HG02840 (cell line): ENCODE data around the gene FAM117B.
"Not testable (repeated sequence)": the region's sequence is repeated elsewhere in the genome, so short reads cannot be mapped to it uniquely, and the experiment has no call there.

ENCODE experiments used
- ATAC-seq: cut with Tn5 transposase; IDR thresholded peaks from one replicate; pipeline ENCODE4 v1.9.1; 2021; ENCODE audit warnings: mild to moderate bottlenecking, moderate library complexity, moderate number of reproducible peaks; ENCODE audit not compliant: unreplicated experiment, low FRiP score

The FAM117B gene

GRCh38 chr2:202790676-202791075, 155.9 kb downstream of the FAM117B start:
- no peak for ATAC-seq

GRCh38 chr2:202797944-202798343, 163.2 kb downstream of the FAM117B start:
- ATAC-seq = no peak

- not testable (repeated sequence) for ATAC-seq
Measured at GRCh38 chr2:202805911-202806310, 171.1 kb downstream of the FAM117B start.

- not testable (repeated sequence) for ATAC-seq
Measured at GRCh38 chr2:202807431-202808138, 172.8 kb downstream of the FAM117B start.

- ATAC-seq = no peak
Measured at GRCh38 chr2:202808754-202809153, 174.0 kb downstream of the FAM117B start.

DNA sequence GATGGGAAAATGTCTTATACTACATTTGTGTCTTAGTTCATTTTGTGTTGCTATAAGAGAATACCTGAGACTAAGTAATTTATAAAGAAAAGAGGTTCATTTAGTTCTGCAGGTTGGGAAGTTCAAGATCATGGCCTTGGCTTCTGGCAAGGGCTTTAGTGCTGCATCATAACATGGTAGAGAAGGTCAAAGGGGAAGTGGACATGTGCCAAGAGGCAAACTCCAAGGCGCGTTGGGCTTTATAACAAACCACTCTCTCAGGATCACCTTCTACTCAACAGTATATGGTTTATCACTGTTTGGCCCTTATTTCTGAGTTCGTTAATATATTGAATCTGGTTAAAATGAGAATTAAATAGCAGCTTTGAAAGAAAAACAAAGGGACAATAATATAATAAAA, 178.6 kb downstream of the FAM117B start:
- ATAC-seq = no peak

DNA sequence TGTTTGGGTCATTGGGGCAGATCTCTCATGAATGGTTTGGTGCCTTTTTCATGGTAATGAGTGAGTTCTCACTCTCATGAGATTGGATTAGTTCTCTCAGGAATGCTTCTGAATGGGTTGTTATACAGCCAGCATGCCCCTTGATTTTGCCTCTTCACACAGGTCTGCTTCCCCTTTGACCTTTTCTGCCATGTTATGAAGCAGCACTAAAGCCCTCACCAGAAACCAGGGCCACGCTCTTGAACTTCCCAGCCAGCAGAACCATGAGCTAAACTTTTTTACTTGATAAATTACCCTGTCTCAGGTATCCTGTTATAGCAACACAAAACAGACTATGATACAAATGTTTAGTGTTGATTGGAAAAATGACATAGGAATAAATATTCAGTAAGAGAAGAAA, 179.5 kb downstream of the FAM117B start:
- no peak for ATAC-seq

DNA sequence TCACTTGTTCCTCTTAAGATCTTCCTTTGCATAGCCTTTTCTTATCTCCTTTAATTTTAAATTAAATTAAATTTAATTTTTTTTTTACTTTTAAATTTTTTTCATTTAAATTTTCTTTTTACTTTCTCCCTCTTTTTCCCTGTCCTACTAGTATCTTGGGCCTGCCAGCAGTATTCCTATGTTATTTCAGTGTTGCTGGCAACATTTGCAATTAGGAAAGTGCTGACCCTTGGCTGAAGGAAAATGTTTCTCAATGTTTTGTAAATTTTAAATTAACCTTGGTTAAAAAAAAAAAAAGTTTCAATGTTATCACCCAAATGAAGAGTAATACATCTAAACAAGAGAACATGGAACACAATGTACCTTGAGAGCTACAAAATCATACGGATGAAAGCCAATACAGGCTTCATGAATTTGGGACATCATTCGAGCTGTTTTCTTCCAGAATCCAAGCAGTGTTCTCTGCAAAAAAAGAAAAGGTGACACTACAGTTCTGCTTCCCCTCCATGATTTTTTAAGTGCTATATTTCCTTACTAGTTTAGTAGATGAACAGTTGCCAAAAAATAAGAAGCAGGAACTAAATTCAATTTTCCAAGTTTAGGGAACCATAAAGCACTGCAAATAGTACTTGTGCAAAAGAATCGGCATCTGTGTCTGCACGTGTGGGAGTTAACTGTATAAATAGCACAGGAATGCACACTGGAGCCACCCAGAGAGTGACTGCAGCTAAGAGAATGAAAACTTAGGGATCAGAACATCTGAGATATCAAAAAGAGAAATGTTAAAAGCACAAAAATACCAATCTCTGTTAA, 181.0 kb downstream of the FAM117B start:
- no peak for ATAC-seq

DNA sequence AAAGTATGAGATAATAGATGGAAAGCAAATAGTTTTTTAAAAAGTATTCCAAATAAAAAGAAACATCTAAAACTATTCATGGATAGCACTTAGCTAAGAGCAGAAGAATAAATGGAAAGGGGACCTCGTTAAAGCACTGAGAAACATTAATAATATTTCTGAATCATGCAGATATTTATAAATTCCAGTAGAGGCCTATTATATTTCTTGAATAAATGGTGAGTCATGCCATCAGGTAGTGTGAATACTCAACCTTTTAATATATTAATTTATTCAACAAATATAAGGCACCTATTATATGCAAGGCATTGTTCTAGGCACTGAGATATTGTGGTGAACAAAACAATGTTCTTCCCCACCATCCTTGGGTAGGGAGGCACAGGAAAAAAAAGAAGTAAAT, 183.0 kb downstream of the FAM117B start:
- ATAC-seq = no peak

DNA sequence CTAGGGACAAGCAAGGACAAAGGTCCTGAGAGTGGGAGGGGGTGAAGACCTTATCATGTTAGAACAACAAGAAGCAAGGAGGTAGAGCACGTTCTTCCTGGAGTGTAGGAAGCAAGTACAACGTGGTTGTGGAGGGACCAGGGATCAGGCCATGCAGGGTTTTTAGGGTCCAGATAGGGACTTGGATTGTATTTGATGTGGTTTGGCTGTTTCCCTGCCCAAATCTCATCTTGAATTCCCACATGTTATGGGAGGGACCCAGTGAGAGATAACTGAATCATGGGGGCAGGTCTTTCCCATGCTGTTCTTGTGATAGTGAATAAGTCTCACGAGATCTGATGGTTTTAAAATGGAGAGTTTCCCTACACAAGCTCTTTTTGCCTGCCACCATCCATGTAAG, 183.6 kb downstream of the FAM117B start:
- ATAC-seq = no peak
